Measurements from ENCODE around the gene KLRC1.

Gene KLRC1

GRCh38 chr12:10409392-10409791 lies 43.8 kb downstream of the KLRC1 start, which contains the start of gene KLRC4:
Gene KLRC4, minus strand, starts transcription at chr12:10409757. Its CDS starts 182 bp downstream, at chr12:10409575.
- H3K4me1 Mint-ChIP-seq: peaks cover 23% of the 10 kb centered on the region
- no peak within 1 kb of the TSS for H3K4me3 Mint-ChIP-seq
- H3K27me3 Mint-ChIP-seq (ENCODE audit: low read depth, poor library complexity): no peaks in the 10 kb centered on the region
- peaks cover 4% of the 10 kb centered on the region for H3K9me3 Mint-ChIP-seq
- no peaks in the 10 kb centered on the region for H3K36me3 Mint-ChIP-seq (ENCODE audit: low read depth)
- DNase-seq: no peak
- H3K27ac Mint-ChIP-seq: peak within 1 kb of the TSS; percentile 51
- no peak for TF ChIP-seq CTCF (IDR thresholded peaks at IDR 0.05)

- Mint-ChIP-seq H3K27me3 (ENCODE audit: low read depth, poor library complexity) (no peaks in the 10 kb centered on the region), H3K4me1 (peaks cover 23% of the 10 kb centered on the region), H3K27ac (no peak overlapping the region), H3K4me3 (no peak overlapping the region), H3K9me3 (peaks cover 4% of the 10 kb centered on the region), H3K36me3 (ENCODE audit: low read depth) (no peaks in the 10 kb centered on the region)
- DNase-seq: no peak
- TF ChIP-seq CTCF (IDR thresholded peaks at IDR 0.05): no peak
Observed at GRCh38 chr12:10408842-10409241, 44.3 kb downstream of the KLRC1 start.

- Mint-ChIP-seq H3K27me3 (ENCODE audit: low read depth, poor library complexity) (no peaks in the 10 kb centered on the region), H3K36me3 (ENCODE audit: low read depth) (no peaks in the 10 kb centered on the region), H3K4me1 (peaks cover 23% of the 10 kb centered on the region), H3K4me3 (no peak overlapping the region), H3K27ac (no peak overlapping the region), H3K9me3 (peaks cover 4% of the 10 kb centered on the region)
- no peak for DNase-seq
- TF ChIP-seq CTCF (IDR thresholded peaks at IDR 0.05): no peak
Observed at GRCh38 chr12:10406725-10407124, 46.5 kb downstream of the KLRC1 start.

GRCh38 chr12:10405294-10405693 lies 47.9 kb downstream of the KLRC1 start:
- DNase-seq: no peak
- Mint-ChIP-seq H3K4me3 (no peak overlapping the region), H3K4me1 (peaks cover 14% of the 10 kb centered on the region), H3K27me3 (ENCODE audit: low read depth, poor library complexity) (no peaks in the 10 kb centered on the region), H3K36me3 (ENCODE audit: low read depth) (no peaks in the 10 kb centered on the region), H3K9me3 (peaks cover 4% of the 10 kb centered on the region), H3K27ac (no peak overlapping the region)
- TF ChIP-seq CTCF (IDR thresholded peaks at IDR 0.05): no peak

- Mint-ChIP-seq H3K27ac (no peak overlapping the region), H3K4me3 (no peak overlapping the region), H3K27me3 (ENCODE audit: low read depth, poor library complexity) (no peaks in the 10 kb centered on the region), H3K36me3 (ENCODE audit: low read depth) (no peaks in the 10 kb centered on the region), H3K9me3 (peaks cover 4% of the 10 kb centered on the region), H3K4me1 (peaks cover 12% of the 10 kb centered on the region)
- no peak for TF ChIP-seq CTCF (IDR thresholded peaks at IDR 0.05)
- no peak for DNase-seq
Observed at GRCh38 chr12:10404798-10405197, 48.4 kb downstream of the KLRC1 start.

GRCh38 chr12:10400829-10401228 lies 52.3 kb downstream of the KLRC1 start:
- DNase-seq: no peak
- peaks cover 3% of the 10 kb centered on the region for H3K27me3 Mint-ChIP-seq (ENCODE audit: low read depth, poor library complexity)
- peaks cover 13% of the 10 kb centered on the region for H3K4me1 Mint-ChIP-seq
- H3K27ac Mint-ChIP-seq: no peak overlapping the region
- no peak overlapping the region for H3K4me3 Mint-ChIP-seq
- no peak for TF ChIP-seq CTCF (IDR thresholded peaks at IDR 0.05)
- H3K9me3 Mint-ChIP-seq: peaks cover 4% of the 10 kb centered on the region
- no peaks in the 10 kb centered on the region for H3K36me3 Mint-ChIP-seq (ENCODE audit: low read depth)

All from nephron progenitor cell (in vitro differentiated cells).